Measurements from ENCODE around the gene POPDC3.
"Not testable (repeated sequence)": the region's sequence is repeated elsewhere in the genome, so short reads cannot be mapped to it uniquely, and the experiment has no call there.

Gene POPDC3, protein sequence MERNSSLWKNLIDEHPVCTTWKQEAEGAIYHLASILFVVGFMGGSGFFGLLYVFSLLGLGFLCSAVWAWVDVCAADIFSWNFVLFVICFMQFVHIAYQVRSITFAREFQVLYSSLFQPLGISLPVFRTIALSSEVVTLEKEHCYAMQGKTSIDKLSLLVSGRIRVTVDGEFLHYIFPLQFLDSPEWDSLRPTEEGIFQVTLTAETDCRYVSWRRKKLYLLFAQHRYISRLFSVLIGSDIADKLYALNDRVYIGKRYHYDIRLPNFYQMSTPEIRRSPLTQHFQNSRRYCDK

DNA sequence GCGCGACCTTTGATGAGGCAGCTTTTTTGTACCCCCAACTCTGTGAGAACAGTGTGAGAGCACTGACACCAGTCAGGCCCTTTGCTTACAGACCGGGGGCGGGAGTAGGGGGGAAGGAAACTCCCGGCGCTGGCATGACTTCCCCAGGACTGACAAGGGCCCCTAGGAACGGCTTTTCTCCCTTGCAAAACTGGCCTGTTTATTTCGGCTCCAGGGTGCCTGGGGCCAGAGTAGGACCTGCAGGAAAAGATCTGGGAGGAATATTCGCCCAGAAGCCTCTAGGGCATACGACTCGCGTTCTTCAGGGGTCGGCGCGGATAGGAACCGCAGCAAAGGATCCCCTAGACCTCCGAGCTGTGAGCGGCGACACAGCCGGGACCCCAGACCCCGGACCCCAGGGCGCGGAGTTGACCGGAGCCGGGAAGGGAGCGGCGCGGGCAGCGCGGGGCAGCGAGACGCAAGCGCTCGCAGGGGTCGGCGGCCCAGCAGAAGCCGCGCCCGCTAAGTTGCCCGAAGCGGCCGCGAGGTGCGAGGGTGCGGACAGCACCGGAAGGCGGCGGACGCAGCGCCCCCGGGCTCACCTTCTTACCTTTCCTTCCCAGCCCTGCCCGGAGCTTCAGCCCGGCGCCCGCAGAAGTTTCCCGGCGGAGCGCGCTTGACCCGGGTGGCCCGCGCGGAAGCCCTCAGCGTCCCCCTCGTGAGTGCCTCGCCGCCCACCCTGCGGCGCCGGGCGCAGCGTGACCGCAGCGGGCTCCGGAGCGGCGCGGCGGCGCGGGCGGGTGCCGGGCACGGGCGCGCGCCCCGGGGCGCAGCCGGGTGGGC lies at the start of gene POPDC3:
POPDC3 (minus strand) TSS at position 771 of the 822 bp plus-strand sequence. CDS start 18,105 bp downstream, outside the sequence.
- TF ChIP-seq, protein P1, sequence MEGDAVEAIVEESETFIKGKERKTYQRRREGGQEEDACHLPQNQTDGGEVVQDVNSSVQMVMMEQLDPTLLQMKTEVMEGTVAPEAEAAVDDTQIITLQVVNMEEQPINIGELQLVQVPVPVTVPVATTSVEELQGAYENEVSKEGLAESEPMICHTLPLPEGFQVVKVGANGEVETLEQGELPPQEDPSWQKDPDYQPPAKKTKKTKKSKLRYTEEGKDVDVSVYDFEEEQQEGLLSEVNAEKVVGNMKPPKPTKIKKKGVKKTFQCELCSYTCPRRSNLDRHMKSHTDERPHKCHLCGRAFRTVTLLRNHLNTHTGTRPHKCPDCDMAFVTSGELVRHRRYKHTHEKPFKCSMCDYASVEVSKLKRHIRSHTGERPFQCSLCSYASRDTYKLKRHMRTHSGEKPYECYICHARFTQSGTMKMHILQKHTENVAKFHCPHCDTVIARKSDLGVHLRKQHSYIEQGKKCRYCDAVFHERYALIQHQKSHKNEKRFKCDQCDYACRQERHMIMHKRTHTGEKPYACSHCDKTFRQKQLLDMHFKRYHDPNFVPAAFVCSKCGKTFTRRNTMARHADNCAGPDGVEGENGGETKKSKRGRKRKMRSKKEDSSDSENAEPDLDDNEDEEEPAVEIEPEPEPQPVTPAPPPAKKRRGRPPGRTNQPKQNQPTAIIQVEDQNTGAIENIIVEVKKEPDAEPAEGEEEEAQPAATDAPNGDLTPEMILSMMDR (IDR thresholded peaks at IDR 0.05; ENCODE audit: low read depth, low read length, missing control alignments): no peak
- in situ Hi-C loops (cut with HindIII; ENCODE audit: low sequenced_read_pairs): no loop called here
- H3K4me3 ChIP-seq (ENCODE audit: low read depth, low read length): peak within 1 kb of the TSS; percentile 50
- DNase-seq (ENCODE audit: low read depth): no peak

DNA sequence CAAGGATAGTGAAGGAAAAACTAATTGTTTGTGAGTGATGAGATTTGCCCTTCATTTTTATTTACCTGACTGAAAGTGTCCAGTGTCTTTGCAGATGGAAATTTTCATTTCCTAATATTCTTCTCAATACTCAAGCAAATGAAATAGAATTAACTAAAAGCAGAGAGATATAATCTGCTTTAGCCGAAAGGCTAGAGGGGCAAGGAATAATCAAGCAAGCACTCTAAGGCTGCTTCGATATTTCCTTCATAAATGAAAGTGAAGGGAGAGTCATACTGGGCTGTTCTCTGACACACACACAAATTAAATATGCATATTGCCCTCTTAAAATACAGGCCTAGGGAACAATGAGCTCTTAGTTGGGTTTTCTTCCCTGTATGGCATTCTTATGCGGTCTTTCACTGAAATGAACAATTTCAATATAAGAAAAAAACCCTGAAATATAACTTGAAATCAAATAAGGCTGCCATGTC lies 47.5 kb upstream of the POPDC3 start:
- DNase-seq (ENCODE audit: low read depth): no peak
- H3K4me3 ChIP-seq (ENCODE audit: low read depth, low read length): no peak overlapping the region
- in situ Hi-C loops (cut with HindIII; ENCODE audit: low sequenced_read_pairs): no loop called here
- TF ChIP-seq, protein P1 (IDR thresholded peaks at IDR 0.05; ENCODE audit: low read depth, low read length, missing control alignments): no peak

DNA sequence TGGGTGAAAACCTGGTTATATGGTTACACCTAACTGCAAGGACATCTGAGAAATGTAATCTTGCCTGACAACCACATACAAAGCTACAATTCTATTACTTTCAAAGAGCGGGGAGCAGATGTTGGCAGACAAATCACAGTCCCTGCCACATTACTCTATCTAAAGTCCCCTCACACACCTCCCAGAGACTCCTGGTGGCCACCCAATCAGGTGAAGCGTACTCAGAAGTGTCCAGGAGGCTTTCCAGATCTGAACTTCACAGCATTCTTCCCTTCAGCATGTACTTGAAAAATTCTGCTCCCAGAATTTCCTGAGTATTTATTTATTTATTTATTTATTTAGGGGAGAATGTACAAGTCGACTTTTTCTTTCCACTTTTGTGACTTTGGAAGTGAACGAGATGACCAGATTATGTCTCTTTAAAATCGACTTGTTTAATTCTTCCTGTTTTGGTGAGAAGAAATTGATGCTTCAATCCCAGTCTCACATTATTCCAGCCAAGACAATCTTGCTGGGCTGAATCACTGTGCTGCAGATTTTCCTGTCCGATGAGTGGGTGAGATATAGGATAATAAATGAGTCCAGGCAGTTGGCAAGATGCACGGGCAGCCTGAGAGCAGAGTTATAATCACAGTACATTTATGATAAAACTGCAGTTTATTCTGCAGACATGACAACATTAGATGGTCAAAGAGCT lies 46.9 kb upstream of the POPDC3 start:
- DNase-seq (ENCODE audit: low read depth): no peak
- H3K4me3 ChIP-seq (ENCODE audit: low read depth, low read length): no peak overlapping the region
- TF ChIP-seq, protein P1 (IDR thresholded peaks at IDR 0.05; ENCODE audit: low read depth, low read length, missing control alignments): no peak
- in situ Hi-C loops (cut with HindIII; ENCODE audit: low sequenced_read_pairs): no loop called here

DNA sequence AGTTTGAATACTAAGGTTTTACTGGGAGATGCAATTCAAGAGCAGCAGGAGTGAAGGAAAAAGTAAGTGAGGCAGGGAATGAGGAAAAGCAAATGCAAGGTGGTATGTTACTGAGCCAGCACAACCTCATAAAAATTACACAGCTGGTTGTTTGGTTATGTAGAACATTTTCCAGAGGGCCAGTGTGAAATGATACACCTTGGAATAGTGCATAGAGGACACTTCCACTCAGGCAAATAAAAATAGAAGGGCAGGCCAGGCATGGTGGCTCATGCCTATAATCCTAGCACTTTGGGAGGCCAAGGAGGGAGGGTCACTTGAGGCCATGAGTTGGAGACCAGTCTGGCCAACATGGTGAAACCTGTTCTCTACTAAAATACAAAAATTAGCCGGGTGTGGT lies 43.4 kb upstream of the POPDC3 start:
- DNase-seq (ENCODE audit: low read depth): no peak
- TF ChIP-seq, protein P1 (IDR thresholded peaks at IDR 0.05; ENCODE audit: low read depth, low read length, missing control alignments): no peak
- in situ Hi-C loops (cut with HindIII; ENCODE audit: low sequenced_read_pairs): no loop called here
- H3K4me3 ChIP-seq (ENCODE audit: low read depth, low read length): no peak overlapping the region

DNA sequence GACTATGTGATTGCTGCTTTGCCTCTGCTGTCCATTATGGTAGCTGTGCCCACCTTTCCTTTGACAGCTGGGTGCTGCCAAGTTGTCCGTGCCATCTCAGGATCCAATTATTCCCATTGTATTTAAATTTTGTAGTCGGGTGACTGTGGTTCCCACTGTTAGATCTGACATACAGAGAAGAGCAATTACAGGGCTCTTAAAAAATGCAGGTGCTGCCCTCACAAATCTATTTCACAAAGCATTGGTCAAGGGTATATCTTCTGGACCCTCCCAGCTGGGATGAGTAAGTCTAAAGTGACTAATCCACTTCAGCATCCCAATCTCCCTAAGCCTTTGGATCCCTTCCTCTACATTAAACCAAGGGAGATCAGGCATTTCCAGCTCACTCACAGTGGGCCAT lies 41.4 kb upstream of the POPDC3 start:
- DNase-seq (ENCODE audit: low read depth); H3K4me3 ChIP-seq (ENCODE audit: low read depth, low read length); in situ Hi-C loops (cut with HindIII; ENCODE audit: low sequenced_read_pairs): not testable (repeated sequence)

DNA sequence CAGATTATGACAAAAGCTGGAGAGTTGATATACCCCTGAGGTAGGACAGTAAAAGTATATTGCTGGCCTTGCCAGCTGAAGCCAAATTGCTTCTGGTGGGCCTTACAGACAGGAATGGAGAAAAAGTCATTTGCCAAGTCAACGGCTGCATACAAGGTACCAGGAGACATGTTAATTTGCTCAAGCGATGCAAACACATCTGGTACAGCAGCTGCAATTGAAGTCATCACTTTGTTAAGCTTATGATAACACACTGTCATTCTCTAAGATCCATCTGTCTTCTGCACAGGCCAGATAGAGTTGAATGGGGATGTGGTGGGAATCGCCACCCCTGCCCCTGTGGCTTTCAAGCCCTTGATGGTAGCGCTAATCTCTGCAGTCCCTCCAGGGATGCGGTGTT lies 40.4 kb upstream of the POPDC3 start:
- DNase-seq (ENCODE audit: low read depth): no peak
- in situ Hi-C loops (cut with HindIII; ENCODE audit: low sequenced_read_pairs): no loop called here
- no peak overlapping the region for H3K4me3 ChIP-seq (ENCODE audit: low read depth, low read length)
- TF ChIP-seq, protein P1 (IDR thresholded peaks at IDR 0.05; ENCODE audit: low read depth, low read length, missing control alignments): no peak

DNA sequence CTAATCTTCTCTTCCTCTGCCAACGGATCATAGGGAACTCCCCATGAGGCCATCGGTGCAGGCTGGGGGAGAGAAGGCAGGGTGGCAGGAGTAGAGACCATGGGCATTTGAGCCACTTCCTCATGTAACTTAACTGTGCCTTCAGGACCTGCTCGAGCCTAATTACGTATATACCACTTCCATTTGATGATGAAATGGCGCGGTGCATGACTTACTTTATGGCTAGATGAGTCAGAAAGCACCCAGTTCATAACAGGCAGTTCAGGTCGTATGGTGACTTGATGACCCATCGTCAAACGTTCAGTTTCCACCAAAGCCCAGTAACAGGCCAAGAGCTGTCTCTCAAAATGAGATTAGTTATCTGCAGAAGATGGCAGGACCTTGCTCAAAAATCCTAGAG lies 39.4 kb upstream of the POPDC3 start:
- in situ Hi-C loops (cut with HindIII; ENCODE audit: low sequenced_read_pairs); DNase-seq (ENCODE audit: low read depth): not testable (repeated sequence)

More for the DNA sequence above, 39.4 kb upstream of the POPDC3 start:
- not testable (repeated sequence) for H3K4me3 ChIP-seq (ENCODE audit: low read depth, low read length)

Data from astrocyte of the cerebellum (primary cell).